HepG2 (cell line): ENCODE data around the gene TNFSF12. TPM values are rescaled to one million over a fixed set of nuclear protein-coding genes. Genes with fewer than 3 reads are reported as not detected.

Experiments used
- ARNT ChIP-seq: fragments of 450-650 bp; IDR thresholded peaks from 2 replicates; pipeline ENCODE4 v1.6.1; 2017
- FOXK2 ChIP-seq: fragments of 450-650 bp; IDR thresholded peaks from 2 replicates; pipeline ENCODE4 v1.6.1; 2016
- GABPB1 ChIP-seq: IDR thresholded peaks from 2 replicates; pipeline ENCODE4 v1.6.1; 2016; ENCODE audit warnings: mild to moderate bottlenecking, missing genetic modification reagents, moderate library complexity, missing compliant biosample characterization
- HNRNPK ChIP-seq: fragments of 200-400 bp; formaldehyde crosslinking; IDR thresholded peaks from 2 replicates; pipeline ENCODE4 v1.6.1; 2018; ENCODE audit warnings: low read length, low read depth, moderate library complexity, mild to moderate bottlenecking; ENCODE audit not compliant: poor library complexity, severe bottlenecking
- KDM3A ChIP-seq: IDR thresholded peaks from 2 replicates; pipeline ENCODE4 v1.6.1; 2018; ENCODE audit warnings: low read depth, missing compliant biosample characterization
- NR2F1 ChIP-seq, 2 experiments: fragments of 450-650 bp in 1 of 2; formaldehyde crosslinking in 1 of 2; IDR thresholded peaks; 2 replicates each; pipeline versions ENCODE4 v1.5.0 to v1.6.1; 2016 to 2020; ENCODE audit warnings: mild to moderate bottlenecking in 1 of 2, missing compliant biosample characterization in 1 of 2, missing genetic modification reagents in 1 of 2, moderate library complexity in 1 of 2
- NR2F6 ChIP-seq, 2 experiments: IDR thresholded peaks; 2 replicates each; pipeline ENCODE4 v1.6.1; 2016; ENCODE audit warnings: antibody characterized with exemption in 1 of 2, mild to moderate bottlenecking in 1 of 2
- SP4 ChIP-seq: sonication (generic); formaldehyde crosslinking; IDR thresholded peaks from 2 replicates; pipeline ENCODE4 v1.8.1; 2023; ENCODE audit warnings: mild to moderate bottlenecking, missing genetic modification reagents
- TAF15 ChIP-seq: fragments of 200-400 bp; formaldehyde crosslinking; IDR thresholded peaks from one replicate; pipeline ENCODE4 v1.6.1; 2018; ENCODE audit warnings: mild to moderate bottlenecking, low read depth, low read length; ENCODE audit not compliant: poor library complexity, severe bottlenecking
- YEATS4 ChIP-seq: sonication (generic); formaldehyde crosslinking; IDR thresholded peaks from 2 replicates; pipeline ENCODE4 v1.4.0; 2020; ENCODE audit warnings: missing genetic modification reagents, borderline replicate concordance
- ZBTB7A ChIP-seq: sonication (generic); formaldehyde crosslinking; IDR thresholded peaks from 2 replicates; pipeline ENCODE4 v1.8.0; 2022; ENCODE audit warnings: mild to moderate bottlenecking, missing genetic modification reagents
- ZFP37 ChIP-seq: sonication (generic); formaldehyde crosslinking; IDR thresholded peaks from 2 replicates; pipeline ENCODE4 v1.4.0; 2020; ENCODE audit warnings: missing genetic modification reagents, borderline replicate concordance
- ZFP82 ChIP-seq: sonication (generic); formaldehyde crosslinking; IDR thresholded peaks from 2 replicates; pipeline ENCODE4 v1.5.1; 2020; ENCODE audit warnings: mild to moderate bottlenecking, missing genetic modification reagents, borderline replicate concordance
- ZKSCAN5 ChIP-seq: sonication (generic); formaldehyde crosslinking; IDR thresholded peaks from 2 replicates; pipeline ENCODE4 v1.5.1; 2020; ENCODE audit warnings: mild to moderate bottlenecking, missing genetic modification reagents
- ZNF326 ChIP-seq: sonication (generic); formaldehyde crosslinking; IDR thresholded peaks from 2 replicates; pipeline ENCODE4 v1.4.0; 2020; ENCODE audit warnings: missing genetic modification reagents, borderline replicate concordance
- ZNF382 ChIP-seq: sonication (generic); formaldehyde crosslinking; IDR thresholded peaks from 2 replicates; pipeline ENCODE4 v1.5.0; 2020; ENCODE audit warnings: missing genetic modification reagents, mild to moderate bottlenecking, borderline replicate concordance
- ZNF567 ChIP-seq: sonication (generic); formaldehyde crosslinking; IDR thresholded peaks from 2 replicates; pipeline ENCODE4 v1.8.1; 2023; ENCODE audit warnings: mild to moderate bottlenecking, missing genetic modification reagents, borderline replicate concordance
- ZNF616 ChIP-seq: sonication (generic); formaldehyde crosslinking; IDR thresholded peaks from 2 replicates; pipeline ENCODE4 v1.5.0; 2020; ENCODE audit warnings: low read depth, mild to moderate bottlenecking, missing genetic modification reagents
- ZNF7 ChIP-seq: IDR thresholded peaks from 2 replicates; pipeline ENCODE4 v1.6.1; 2016; ENCODE audit warnings: missing biosample characterization, missing genetic modification reagents
- ZNF709 ChIP-seq: sonication (generic); formaldehyde crosslinking; IDR thresholded peaks from 2 replicates; pipeline ENCODE4 v1.5.0; 2020; ENCODE audit warnings: mild to moderate bottlenecking, missing genetic modification reagents
- ZSCAN21 ChIP-seq: sonication (generic); formaldehyde crosslinking; IDR thresholded peaks from 2 replicates; pipeline ENCODE4 v1.8.0; 2022; ENCODE audit warnings: mild to moderate bottlenecking, missing genetic modification reagents, moderate library complexity, borderline replicate concordance
- polyA plus RNA-seq, 8 experiments: library from polyadenylated mRNA; depleted of rRNA in 3 of 8; stranded (reverse) in 7 of 8; unstranded in 1 of 8; fragments of >200 nt; fragmentation: Illumina TruSeq in 4 of 8; extraction: Trizol in 4 of 8; gene quantifications; 2 replicates each; pipeline versions ENCODE4 v1.2.1 to v1.2.3, GENCODE V29; 2011 to 2016; ENCODE audit warnings: low read depth in 4 of 8, missing spikeins in 1 of 8, mixed read lengths in 1 of 8; ENCODE audit not compliant: insufficient read depth in 1 of 8
- total RNA-seq, 5 experiments: library from RNA; depleted of rRNA; stranded (reverse); fragments of >200 nt; fragmentation: Illumina TruSeq; extraction: Trizol; gene quantifications; 2 replicates each; pipeline ENCODE4 v1.2.3, GENCODE V29; 2016; ENCODE audit warnings: low read depth in 1 of 5
- TF ChIP-seq, protein P1 (sequence below): sonication (generic); formaldehyde crosslinking; IDR thresholded peaks from 2 replicates; pipeline ENCODE4 v1.5.0; 2020; ENCODE audit warnings: missing genetic modification reagents
- TF ChIP-seq, protein P2 (sequence below): sonication (generic); formaldehyde crosslinking; IDR thresholded peaks from 2 replicates; pipeline ENCODE4 v1.4.0; 2020; ENCODE audit warnings: missing genetic modification reagents, borderline replicate concordance
- TF ChIP-seq, protein P3 (sequence below): IDR thresholded peaks from 2 replicates; pipeline ENCODE4 v1.6.1; 2012; ENCODE audit warnings: low read depth, low read length, improper control_type of control experiment
- TF ChIP-seq, protein P4 (sequence below): sonication (generic); formaldehyde crosslinking; IDR thresholded peaks from 2 replicates; pipeline ENCODE4 v1.8.1; 2022; ENCODE audit warnings: mild to moderate bottlenecking, missing genetic modification reagents

Gene TNFSF12
- total and polyA plus RNA-seq, 2 of the 13 experiments (the other 11 are each of a cell fraction or from before 2014, with no cell fraction given) = 0.93 to 7.2 TPM

DNA sequence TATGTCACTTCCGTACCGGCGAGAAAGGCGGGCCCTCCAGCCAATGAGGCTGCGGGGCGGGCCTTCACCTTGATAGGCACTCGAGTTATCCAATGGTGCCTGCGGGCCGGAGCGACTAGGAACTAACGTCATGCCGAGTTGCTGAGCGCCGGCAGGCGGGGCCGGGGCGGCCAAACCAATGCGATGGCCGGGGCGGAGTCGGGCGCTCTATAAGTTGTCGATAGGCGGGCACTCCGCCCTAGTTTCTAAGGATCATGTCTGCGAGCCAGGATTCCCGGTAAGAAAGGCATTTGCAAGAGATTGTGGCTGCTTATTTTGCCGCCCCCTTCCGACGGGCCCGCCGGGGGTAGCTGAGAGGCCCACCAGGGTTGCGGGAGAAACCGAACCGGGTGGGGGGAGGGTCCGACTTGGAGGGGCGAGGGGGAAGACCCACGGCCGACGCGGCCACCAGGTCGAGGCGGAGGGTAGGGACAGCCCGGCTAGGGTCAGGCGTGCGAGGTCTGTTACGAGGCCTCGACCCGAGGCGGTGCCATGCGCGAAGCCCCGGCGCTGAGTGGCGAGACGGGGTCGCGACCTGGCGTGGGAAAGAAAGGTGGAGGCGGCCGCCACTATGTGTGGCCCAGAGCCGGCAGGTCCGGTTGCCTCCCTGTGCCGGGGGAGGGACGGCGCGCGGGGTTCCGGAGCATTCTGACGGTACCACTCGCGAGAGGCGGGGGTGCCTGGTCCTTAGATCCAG, 23.9 kb downstream of the TNFSF12 start (continued):
- TF ChIP-seq HNRNPK (peak; percentile 59), TAF15 (no peak), NR2F6 (IDR thresholded peaks at IDR 0.05) (no peak), NR2F6 (CRISPR knock-in tag; IDR thresholded peaks at IDR 0.05) (no peak), ZFP82 (peak; percentile 62; the same call in 1 of the 2 replicates), YEATS4 (CRISPR knock-in tag) (no peak), ZNF709 (CRISPR knock-in tag) (no peak), ZNF616 (CRISPR knock-in tag) (0 out of 2 replicates have a peak, but pooled peaks have one; percentile 18), ZSCAN21 (CRISPR knock-in tag) (no peak), FOXK2 (no peak), ZNF382 (CRISPR knock-in tag) (no peak), KDM3A (CRISPR knock-in tag) (no peak), ZNF567 (CRISPR knock-in tag) (peak; percentile 21; the same call in 1 of the 2 replicates), ZNF7 (CRISPR knock-in tag) (no peak), ZNF326 (CRISPR knock-in tag) (no peak), NR2F1 (CRISPR knock-in tag; IDR thresholded peaks at IDR 0.05) (no peak), ZFP37 (CRISPR knock-in tag) (peak; percentile 16; the same call in 1 of the 2 replicates), ARNT (no peak), ZBTB7A (CRISPR knock-in tag) (no peak), ZKSCAN5 (no peak), SP4 (CRISPR knock-in tag) (peak; percentile 92; the same call in 1 of the 2 replicates), GABPB1 (CRISPR knock-in tag) (peak; percentile 97)
- TF ChIP-seq, protein P1, sequence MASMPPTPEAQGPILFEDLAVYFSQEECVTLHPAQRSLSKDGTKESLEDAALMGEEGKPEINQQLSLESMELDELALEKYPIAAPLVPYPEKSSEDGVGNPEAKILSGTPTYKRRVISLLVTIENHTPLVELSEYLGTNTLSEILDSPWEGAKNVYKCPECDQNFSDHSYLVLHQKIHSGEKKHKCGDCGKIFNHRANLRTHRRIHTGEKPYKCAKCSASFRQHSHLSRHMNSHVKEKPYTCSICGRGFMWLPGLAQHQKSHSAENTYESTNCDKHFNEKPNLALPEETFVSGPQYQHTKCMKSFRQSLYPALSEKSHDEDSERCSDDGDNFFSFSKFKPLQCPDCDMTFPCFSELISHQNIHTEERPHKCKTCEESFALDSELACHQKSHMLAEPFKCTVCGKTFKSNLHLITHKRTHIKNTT (CRISPR knock-in tag) = no peak
- TF ChIP-seq, protein P2, sequence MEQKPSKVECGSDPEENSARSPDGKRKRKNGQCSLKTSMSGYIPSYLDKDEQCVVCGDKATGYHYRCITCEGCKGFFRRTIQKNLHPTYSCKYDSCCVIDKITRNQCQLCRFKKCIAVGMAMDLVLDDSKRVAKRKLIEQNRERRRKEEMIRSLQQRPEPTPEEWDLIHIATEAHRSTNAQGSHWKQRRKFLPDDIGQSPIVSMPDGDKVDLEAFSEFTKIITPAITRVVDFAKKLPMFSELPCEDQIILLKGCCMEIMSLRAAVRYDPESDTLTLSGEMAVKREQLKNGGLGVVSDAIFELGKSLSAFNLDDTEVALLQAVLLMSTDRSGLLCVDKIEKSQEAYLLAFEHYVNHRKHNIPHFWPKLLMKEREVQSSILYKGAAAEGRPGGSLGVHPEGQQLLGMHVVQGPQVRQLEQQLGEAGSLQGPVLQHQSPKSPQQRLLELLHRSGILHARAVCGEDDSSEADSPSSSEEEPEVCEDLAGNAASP (CRISPR knock-in tag) = no peak
- TF ChIP-seq, protein P3, sequence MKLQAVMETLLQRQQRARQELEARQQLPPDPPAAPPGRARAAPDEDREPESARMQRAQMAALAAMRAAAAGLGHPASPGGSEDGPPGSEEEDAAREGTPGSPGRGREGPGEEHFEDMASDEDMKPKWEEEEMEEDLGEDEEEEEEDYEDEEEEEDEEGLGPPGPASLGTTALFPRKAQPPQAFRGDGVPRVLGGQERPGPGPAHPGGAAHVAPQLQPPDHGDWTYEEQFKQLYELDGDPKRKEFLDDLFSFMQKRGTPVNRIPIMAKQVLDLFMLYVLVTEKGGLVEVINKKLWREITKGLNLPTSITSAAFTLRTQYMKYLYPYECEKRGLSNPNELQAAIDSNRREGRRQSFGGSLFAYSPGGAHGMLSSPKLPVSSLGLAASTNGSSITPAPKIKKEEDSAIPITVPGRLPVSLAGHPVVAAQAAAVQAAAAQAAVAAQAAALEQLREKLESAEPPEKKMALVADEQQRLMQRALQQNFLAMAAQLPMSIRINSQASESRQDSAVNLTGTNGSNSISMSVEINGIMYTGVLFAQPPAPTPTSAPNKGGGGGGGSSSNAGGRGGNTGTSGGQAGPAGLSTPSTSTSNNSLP = peak; percentile 56; the same call in 1 of the 2 replicates
- TF ChIP-seq, protein P4, sequence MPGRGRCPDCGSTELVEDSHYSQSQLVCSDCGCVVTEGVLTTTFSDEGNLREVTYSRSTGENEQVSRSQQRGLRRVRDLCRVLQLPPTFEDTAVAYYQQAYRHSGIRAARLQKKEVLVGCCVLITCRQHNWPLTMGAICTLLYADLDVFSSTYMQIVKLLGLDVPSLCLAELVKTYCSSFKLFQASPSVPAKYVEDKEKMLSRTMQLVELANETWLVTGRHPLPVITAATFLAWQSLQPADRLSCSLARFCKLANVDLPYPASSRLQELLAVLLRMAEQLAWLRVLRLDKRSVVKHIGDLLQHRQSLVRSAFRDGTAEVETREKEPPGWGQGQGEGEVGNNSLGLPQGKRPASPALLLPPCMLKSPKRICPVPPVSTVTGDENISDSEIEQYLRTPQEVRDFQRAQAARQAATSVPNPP = 0 out of 2 replicates have a peak, but pooled peaks have one; percentile 6
